ENCODE results near the gene SERPINA10.

Gene SERPINA10

DNA sequence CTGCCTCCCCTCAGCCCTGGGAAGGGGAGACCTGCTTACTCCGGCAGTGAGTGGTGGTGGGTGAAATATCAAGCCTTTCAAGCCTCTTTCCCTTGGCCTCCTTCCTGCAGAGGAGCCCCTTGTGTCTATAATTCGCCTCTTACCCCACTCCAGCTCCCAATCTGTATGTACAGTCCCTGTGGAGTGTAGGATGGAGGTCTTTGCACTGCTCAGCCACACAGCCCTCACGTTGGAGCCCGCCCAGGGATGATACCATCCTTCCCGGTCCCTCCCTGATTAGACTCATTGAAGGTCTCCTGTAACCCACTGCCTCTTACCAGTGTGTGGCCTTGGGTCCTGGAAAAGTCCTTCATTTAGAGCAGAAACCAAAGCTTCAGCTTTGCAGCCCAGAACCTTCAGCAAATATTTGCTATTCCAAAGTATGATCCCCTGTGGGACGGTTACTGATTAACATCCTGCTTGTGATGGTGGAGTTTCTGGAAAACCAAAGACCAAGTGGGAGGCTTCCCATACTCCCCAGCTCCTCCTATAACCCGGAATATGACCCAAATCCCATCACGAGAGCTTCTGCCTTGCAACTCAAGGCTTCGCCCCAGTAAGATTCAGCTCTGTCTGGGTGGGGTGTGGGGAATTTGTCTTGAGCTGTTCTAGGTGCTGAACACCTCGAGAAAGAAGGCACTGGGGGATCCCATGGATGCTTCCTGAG, at the start of gene SERPINA10:
TSS of gene SERPINA10 (minus strand) at position 397 of the 706 bp plus-strand sequence. CDS start 2,675 bp downstream, outside the sequence.
- no peak for DNase-seq

GRCh38 chr14:94342334-94342934, 49.4 kb upstream of the SERPINA10 start:
- no peak for DNase-seq

DNA sequence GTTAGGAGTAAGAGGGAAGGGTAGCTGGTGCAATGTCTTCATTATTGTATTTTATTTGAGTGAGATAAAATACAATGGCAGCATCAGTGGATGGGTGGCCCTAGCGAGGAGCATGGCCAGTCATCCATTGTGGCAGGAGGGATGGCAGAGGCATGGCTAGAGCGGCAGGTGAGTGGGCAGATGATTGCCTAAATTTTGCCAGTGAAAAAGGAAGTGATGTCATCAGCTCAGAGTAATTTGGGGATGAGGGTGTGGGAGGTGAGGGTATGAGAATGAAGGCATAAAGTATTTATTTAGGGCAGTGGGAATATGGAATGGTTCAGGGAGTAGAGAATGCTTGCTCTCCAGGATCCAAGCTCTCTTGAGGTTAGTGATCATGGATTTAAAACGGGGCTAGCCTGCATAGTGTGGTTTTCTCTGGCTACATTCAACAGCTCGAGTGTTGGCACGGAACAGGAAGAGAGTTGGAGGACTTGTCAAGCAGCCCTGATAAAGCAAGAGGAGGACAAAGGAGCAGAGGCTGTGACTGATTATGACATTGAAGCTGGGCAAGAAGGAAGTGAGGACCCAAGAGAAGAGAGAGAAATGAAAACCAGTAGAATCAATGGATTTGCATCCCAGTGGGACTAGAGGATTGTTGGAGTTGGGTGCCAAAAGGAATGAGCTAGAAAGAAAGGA, 48.7 kb upstream of the SERPINA10 start:
- no peak for DNase-seq

DNA sequence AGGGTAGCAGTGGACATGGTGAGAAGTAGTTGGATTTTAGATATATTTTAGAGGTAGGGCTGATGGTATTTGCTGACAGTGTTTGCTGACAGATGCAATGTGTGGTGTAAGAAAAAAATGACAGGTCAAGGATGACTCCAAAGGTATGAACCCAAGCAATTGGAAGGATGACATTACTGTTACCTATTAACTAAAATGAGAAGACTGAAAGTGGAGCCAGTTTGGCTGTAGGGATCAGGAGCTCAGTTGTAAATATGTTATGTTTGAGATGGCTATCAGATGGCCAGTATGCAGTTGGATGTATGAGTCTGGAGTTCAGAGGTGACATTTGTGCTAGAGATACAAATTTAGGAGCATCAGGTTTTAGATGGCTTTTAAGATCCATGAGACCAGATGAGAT, 47.5 kb upstream of the SERPINA10 start:
- no peak for DNase-seq

DNA sequence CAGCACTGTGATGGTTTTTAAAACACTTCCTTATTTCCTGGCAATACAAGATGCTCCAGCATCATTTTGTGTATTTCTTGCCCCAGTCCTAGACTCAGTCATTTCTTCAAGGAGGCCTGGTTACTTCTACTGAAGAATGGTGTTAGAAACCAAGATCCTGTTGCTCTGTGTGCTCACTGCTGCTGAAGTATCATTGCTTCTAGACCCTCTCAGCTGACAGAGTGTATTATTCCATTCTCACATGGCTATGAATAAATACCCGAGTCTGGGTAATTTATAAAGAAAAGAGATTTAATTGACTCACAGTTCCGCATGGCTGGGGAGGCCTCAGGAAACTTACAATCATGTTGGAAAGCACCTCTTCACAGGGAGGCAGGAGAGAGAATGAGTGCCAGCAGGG, 45.0 kb upstream of the SERPINA10 start:
- DNase-seq, result no peak

- DNase-seq, result no peak
These were observed 44.2 kb upstream of the SERPINA10 start for GRCh38 chr14:94337274-94337673.

DNA sequence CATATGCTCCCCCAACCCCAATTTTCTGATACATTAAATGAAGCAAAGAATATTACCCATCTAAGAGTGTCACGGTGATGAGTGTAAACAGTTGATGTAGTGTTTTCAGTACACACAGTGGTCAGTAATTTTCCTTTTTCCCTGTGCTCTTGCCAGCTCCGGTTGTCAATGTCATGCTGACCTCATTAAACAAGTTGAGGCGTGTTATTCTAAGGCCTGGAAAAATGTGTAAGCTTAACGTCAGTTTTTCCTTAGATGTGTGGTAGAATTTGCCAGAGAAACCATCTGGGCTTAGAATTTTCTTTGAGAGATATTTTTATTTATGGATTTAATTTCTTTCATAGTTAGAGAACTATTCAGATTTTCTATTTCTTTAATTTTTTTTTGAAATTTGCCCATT, 41.8 kb upstream of the SERPINA10 start:
- no peak for DNase-seq

GRCh38 chr14:94332587-94332986, 39.5 kb upstream of the SERPINA10 start:
- DNase-seq, result no peak

- DNase-seq, result no peak
These were observed 39.1 kb upstream of the SERPINA10 start for GRCh38 chr14:94332063-94332583.

- no peak for DNase-seq
These were observed 38.4 kb upstream of the SERPINA10 start for GRCh38 chr14:94331462-94331861.

DNA sequence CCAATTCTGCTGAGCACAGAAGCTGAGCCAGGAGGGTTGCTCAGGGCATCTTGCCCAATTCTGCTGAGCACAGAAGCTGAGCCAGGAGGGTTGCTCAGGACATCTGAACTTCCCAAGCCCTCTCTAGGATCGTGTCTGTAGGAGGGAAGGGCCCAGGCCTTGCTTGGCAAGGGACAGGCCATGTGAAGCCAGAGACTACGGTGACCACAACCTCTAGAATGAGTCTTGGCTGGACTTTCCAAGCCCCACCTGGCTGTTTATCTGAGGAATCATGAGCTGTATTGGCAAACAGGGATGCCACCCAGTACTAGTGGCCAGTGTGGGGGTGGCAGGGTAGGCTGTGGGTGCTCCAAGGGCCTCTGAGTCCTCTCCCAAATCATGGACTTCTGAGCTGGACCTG, 37.8 kb upstream of the SERPINA10 start:
- DNase-seq, result no peak

DNA sequence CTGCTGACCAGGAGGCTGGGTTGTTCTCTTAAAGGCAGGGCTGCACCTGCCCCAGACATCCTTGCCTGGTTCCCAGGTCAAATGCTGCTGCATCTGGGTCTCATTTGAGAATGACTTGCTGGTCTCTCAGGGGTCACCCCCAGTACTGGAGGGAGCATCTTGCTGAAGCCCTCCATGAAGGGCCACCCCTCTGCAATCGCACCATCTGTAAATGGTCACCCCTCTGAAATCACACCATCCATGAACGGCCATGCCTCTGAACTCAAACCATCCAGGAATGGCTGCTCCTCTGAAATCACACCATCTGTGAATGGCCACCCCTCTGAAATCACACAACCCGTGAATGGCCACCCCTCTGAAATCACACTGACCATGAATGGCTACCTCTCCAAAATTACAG, 37.4 kb upstream of the SERPINA10 start:
- no peak for DNase-seq

- DNase-seq, result no peak
These were observed 36.8 kb upstream of the SERPINA10 start for GRCh38 chr14:94329857-94330256.

DNA sequence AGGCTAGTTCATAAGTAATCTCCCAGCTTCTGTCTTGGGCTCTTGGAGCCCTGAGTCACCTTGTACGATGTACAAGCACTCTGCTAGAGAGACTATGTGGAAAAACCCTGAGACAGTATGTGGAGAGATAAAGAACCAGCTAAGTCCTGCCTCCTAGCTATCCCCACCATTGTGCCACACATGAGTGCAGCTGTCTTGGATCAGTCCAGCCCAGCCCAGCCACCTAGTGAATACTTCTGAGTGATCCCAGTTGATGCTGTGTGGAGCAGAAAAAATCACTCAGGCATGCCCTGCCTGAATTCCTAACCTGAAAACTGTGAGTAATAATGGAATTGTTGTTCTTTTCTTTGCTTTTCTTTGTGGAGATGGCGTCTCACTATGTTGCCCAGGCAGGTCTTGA, 35.1 kb upstream of the SERPINA10 start:
- DNase-seq, result no peak

DNA sequence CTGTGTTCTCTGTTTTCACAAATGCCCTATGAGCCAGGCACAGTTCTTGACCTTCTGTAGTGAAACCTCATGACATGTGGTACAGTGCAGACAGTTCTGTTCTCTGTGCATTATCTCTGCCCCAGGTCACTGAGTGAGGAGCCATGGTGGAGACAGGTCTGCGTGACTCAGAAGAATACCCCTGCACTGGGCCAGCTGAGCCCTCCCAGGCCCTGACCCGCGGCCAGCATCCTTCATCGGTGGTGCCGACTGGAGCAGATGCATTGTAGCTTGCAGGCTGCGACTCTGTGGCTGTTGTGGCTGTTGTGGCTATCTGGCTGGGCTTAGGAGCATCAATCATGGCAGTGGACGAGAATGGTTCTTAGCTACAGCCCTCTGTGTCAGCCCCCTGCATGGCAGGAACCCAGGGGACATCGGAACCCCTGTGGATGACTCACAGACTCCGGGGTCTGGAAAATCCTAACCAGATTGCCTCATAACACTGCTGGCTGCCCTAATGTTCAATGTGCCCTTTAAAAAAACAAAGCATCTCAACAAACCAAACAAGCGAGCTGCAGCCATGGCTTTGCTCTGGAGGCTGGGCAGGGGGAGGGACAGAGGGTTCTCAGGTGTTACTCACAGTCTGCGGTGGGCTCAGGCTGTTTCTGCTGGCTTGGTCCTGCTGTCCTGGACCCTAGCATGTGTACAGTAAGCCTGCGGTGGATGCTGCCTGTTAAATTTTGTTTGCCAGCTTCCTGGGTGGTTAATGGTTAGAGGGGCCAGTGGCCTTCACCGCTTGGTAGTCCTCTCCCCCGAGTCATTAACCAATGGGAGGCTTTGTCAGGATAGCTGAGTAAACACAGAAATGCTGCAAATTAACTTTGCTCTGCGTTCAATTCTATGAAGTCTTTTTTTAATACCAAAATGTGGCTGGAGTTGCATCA, 29.8 kb upstream of the SERPINA10 start, which contains the start of gene SERPINA6:
TSS of gene SERPINA6 (minus strand) at position 689 of the 923 bp plus-strand sequence. CDS start 8,688 bp downstream, outside the sequence.
- no peak for DNase-seq

- DNase-seq, result no peak
These were observed 28.6 kb upstream of the SERPINA10 start for GRCh38 chr14:94321421-94322271.

- no peak for DNase-seq
These were observed 27.2 kb upstream of the SERPINA10 start for GRCh38 chr14:94320243-94320642.

DNA sequence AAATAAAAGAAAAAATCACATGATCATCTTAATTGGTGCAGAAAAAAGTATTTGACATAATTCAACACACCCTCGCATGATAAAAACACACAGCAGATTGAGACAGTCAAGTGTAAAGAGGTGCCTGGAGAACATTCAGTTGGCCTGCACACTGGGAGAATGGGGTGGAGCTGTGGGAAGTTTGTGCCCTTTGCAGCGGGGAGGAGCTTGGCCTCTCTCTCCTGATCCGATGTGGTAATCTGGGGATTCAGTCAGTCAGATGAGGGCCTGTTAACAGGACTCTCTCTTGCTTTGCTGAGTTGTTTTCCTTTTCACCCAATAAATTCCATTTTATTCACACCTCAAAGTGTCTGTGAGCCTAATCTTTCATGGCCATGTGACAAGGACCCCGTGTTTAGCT, 24.2 kb upstream of the SERPINA10 start:
- DNase-seq, result no peak

DNA sequence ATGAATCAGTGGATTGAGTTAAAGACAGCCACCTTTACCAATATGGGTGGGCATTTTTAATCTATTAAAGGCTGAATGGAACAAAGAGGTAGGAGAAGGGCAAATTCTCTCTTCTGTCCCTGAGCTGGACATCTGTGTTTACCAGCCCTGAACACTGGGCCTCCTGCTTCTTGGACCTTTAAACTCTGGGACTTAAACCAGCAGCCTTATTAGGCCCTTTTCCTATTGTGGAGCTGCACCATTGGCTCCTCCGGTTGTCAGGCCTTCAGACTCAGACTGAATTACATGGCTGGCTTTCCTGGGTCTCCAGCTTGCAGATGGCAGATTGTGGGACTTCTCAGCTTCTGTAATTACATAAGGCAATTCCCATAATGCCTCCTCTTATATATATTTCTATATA, 23.6 kb upstream of the SERPINA10 start:
- no peak for DNase-seq

- DNase-seq, result no peak
These were observed 21.8 kb upstream of the SERPINA10 start for GRCh38 chr14:94314890-94315289.

DNA sequence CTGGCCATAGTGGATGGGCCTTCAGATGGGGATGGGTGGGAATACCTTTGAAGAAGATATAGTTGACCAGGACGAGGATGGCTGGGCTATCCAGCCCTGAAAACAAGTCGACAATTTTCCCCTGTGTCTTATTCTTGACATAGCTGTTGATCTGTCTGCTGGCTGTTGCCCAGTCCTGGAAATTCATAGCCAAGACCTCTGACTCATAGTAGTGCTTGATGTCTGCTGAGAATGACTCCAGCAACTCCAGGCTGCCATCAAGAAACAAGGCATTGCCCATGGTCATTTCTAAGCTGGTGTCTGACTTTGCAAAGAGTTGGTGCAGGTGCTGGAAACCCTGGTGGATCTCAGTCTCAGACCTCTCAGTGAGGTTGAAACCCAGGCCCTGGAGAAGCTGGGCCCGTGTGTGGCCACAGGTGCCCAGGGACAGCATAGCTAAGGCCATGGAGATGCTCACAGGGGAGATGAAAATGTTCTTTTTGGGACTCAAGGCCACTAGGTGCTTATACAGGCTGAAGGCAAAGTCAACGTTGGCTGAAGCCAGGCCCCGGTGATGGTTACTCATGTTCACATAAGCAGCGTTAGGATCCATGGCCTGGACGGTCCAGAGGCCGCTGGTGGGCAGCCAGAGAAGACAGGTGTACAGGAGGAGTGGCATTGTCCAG, 21.1 kb upstream of the SERPINA10 start:
- no peak for DNase-seq
